Frontal cortex (tissue), 4 donors: ENCODE data around the gene DCANP1. TPM values are rescaled to one million over a fixed set of nuclear protein-coding genes. Genes with fewer than 3 reads are reported as not detected.

Source experiments
- DNase-seq, 2 donors: peaks; one replicate each; pipeline ENCODE4 v3.0.0; 2012; ENCODE audit warnings: low spot score in 2 of 2
- FAIRE-seq: peaks from 2 replicates; lab custom pipeline; 2012; peaks lifted over from hg19 to GRCh38; lab: Jason Lieb, UNC
- total RNA-seq: library from RNA; depleted of rRNA; stranded (reverse); fragments of >200 nt; gene quantifications from one replicate; pipeline ENCODE4 v1.2.3, GENCODE V29; 2014
- donor health status: control.
- donor health status: control.
- donor health status: control.

DCANP1 gene
- total RNA-seq, 1 donor from 2014 or later = not detected

DNA sequence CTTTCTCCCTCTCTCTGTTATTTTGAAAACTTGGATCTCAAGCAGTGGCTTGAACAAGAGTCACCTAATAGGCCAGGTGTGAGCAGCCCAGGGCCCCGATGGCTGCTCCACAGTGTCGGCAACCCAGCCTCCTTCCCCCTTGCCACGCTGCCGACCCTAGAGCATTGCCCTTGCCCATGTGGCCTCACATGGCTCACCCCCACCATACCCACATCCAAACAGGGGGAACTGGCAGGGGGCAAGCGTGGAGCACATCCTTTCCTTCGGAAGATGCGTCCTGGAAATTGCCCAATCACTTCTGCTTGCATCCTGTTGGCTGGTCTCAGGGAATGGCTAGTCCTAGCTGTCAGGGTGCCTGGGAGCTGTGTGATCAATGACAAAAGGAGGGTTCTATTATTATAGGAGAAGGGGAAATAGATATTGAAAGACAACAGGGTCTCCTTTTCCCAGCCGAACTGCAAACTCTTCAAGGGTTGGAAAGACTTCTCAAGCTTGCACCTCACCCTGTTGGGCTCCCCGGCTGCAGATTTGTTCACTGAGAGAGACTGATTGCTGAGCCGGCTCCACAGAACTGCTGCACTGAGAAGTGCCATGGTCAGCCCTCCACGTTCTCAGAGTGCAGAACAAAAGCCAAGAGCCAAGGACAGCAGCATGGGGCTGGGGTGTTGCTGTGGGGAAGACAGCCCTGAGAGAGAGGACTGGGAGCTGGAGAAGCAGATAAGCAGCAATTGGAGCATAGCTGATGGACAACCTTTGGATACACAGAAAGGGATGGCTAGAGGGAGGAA lies 13.3 kb upstream of the DCANP1 start:
- DNase-seq (no peak), FAIRE-seq (no peak)

DNA sequence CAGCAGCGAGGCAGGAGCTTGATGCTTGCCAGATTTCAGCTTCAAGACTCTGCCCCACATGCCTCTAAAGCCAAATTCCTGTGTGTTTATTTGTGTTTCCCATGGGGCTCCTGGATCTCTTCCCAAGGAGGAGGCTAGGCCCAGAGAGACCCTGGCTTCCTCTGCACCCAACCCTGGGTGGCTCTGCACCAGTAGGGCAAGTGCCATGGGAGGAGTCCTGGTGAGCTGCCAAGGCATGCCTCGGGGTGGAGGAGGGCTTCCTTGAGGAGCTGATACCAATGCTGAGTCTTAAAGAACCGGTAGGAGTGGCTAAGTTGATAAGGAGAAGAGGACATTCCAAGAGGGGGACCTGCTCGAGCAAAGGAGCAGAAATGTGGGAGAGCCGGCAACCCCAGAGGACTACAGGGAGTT lies 11.8 kb upstream of the DCANP1 start:
- FAIRE-seq = no peak
- DNase-seq = no peak

DNA sequence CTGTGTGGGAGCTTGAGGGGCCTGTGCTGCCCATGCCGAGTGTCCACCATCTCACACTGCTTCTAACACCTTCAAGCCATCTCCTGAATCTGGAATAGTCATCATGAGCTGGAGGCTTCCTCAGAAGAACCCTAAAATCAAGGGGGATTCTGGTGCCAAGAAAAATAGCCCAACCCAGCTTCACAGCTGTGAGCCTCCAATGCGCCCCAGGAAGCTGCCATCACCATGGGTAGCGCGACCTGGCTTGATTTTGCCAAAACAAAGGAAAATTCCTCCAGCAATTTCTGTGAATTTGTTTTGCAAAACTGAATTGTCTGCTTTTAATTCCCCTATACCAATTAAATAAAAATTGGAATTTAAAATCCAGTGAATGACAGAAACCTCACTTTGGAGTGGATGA lies 11.2 kb upstream of the DCANP1 start:
- FAIRE-seq (no peak), DNase-seq (no peak)

DNA sequence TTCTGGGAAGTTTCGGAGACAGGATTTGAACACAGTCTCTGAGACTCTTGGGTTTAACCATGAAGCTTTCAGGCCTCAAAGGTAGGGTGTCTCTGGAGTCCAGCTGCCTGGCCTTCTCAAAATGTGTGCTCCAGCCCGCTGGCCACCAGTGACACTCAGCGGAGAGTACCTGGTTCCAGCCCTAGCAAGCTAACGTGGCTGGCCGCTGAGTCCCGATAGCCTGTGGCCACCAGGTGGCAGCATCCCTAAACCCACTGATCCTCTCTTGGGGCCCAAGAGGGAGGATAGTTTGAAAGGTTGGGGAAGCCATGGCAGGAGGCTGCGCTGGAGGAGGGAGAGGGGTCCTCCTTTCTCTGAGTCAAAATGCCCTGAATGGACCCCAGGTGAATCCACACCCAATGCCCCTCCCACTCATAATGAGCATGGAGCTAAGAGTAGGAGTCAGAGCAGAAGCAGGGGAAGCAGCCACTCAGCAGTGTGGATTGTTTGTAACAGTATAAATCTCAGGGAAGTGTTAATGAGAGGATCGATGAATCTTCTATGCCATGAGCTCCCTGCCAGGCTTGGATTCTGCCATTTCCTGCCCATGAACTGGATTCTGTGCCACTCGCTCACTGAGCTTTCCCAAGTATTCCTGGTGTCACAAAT lies 10.4 kb upstream of the DCANP1 start:
- FAIRE-seq (no peak), DNase-seq (peak in 1 of 2 donors; percentile 52)

DNA sequence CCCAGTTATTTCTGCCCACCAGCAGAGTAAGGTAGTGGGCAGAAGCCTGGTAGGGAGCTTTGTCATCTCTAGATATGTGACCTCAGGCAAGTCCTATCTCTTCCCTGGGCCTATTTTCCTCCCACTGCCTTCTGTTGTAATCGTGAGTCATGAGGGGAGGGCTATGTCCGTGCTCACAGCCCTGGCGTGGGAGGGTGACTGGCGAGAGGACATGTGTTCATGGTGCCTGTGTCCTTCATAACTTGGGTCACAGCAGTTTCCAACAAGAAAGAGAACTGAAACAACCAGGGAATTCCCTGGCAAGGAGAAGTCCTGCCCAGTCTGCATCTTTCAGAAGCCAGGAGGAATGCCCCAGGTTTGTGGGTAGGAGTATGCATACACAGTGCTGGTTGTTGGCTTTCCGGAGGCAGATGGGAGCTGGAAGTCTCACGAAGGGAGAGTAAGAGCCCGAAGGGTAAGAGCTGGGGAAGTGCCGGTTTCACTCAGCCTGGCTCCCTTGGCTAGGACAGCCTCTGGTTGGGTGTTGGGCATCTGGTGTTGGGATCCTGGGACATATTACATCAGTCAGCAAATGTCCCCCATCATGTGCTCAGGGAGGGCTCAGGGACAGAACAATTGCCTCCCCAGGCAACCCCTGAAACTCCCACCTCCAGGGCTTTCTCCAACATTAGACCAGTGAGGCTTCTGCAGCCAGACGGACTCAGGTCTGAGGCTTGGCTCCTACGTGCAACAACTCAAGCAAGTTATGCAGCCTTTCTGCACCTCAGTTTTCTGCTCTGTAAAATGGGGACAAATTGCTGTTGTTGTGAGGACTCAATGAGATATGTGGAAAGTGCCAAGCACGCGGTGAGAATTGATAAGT lies 9.3 kb upstream of the DCANP1 start:
- no peak for DNase-seq
- FAIRE-seq = no peak

DNA sequence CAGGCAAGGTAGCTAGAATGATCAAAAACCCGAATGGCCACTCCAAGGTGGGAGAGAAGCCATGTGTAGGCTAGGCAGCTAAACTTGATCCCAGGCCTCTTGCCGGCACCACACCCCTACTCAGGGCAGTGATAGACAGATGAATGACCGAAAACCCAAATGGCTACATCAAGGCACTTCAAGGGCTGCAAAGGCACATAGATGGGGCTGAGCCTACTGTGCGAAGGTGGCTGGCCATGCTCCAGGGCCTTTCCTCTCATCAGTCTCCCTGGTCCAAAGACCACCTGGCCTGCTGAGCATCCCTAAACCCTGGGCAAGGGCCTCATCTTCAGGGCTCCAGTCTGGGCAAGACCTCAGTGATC lies 8.7 kb upstream of the DCANP1 start:
- DNase-seq = no peak
- FAIRE-seq = no peak

DNA sequence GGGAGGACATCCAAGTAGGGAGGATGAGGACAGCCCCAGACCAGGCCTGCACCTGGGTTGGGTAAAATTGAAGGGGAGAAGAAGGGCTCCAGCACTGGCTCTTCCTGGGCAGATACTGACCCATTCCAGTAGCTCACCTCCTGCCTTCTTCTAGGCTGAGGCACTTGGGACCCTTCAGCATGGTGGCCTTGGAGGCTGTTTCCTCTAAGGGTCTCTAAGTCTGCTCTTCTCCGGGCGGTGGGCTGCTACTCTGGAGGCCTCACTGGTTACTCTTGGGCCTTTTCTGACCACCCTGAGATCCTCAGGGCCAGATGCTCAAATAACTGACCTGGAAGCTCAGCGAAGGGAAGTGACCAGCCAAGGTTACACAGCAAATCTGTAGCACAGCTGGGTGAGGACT lies 7.8 kb upstream of the DCANP1 start:
- DNase-seq (no peak), FAIRE-seq (no peak)

DNA sequence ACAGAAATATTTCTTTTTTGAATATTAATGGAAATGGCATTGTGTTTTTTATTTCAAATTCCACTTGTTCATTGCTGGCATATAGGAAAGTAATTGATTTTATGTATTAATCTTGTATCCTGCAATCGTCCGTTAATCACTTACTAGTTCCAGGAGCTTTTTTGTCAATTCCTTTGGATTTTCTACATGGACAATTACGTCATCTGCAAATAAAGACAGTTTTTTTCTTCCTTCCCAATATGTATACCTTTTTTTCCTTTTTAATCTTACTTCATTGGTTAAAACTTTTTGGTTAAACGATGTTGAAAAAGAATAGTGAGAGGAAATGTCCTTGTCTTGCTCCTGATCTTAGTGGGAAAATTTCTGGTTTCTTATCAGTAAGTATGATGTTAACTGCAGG lies 6.5 kb upstream of the DCANP1 start:
- no peak for DNase-seq
- no peak for FAIRE-seq

DNA sequence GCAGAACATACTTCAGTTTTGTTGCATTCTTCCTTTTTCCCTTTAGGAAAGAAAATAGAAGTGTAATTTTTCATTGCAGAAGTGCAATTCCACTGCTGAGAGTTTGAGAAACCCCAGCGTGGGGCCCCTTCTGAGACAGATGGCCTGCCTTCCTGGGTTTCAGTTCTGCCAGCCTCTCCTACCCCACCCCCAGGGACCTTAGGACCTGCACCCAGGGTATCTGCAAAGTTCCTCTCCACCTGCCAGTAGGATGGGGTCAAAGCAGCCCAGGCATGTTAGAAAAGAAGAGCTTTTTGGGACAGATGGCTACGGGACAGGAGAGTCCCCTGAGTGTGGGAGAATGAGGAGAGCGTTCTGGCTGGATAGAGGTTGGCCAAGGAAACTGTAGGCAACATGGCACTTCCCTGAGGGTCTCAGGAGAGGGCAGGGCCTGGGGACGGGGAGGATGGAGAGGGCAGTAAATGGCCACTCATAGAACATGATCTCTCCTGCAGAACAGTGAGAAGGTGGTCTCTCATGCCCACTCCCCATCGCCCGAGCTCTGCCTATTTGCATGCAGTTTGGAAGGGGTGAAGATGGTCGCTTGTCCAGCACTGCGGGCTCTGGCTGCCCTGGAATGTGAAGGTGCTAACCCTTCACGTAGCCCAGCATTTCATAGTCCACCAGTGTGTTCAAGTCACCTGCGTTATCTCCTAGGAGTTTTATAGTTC lies 5.3 kb upstream of the DCANP1 start, which contains the start of gene TIFAB:
TIFAB (minus strand) TSS at position 31 of the 710 bp plus-strand sequence. CDS start 2,412 bp downstream, outside the sequence.
- DNase-seq (no peak), FAIRE-seq (no peak)

DNA sequence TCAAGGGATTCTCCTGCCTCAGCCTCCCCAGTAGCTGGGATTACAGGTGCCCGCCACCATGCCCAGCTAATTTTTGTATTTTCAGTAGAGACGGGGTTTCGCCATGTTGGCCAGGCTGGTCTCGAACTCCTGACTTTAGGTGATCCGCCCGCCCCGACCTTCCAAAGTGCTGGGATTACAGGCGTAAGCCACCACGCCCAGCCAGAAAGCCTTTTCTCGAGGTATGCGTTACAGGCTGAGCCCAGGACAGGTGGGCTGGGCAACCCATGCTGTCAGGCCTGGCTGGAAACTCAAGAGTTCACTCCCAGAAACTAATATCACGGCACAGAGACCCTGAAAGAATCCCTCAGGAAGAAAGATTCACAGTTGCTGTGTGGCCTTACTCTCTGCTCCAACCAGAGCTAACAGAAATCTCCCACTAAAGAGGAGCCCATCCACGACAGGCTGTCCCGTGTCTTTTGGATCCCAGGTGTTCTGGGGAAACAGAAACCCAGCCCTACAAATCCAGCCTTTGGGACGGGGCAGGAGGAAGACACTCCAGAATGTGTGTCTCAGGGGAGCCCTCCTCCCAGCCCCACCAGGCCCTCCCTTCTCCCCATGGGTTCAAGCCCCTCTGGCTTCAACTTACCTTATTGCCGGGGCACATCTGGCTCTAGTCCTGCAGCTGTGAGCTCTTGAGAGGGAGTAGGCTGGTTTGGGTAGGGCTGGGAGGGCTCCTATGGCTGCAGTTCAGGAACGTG lies 4.6 kb upstream of the DCANP1 start:
- no peak for FAIRE-seq
- no peak for DNase-seq

DNA sequence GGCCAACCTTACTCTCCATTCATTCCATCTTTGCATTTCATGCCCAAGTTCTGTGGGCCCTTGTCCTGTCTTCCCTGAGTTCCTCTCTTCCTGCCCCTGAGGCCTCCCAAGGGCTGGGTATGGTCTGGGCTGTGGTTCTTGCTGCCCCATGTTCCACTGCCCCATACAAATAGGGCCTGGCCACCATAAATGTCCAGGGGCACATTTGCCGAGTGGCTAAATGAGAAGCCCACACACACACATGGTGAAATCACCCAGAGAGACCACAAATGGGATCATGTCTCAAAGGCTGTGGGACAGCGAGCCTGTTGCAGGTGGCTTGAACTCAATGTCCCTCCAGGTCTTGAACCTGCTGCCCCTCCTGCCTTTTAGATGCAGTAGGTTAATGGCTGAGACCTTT lies 3.8 kb upstream of the DCANP1 start:
- FAIRE-seq (no peak), DNase-seq (no peak)

DNA sequence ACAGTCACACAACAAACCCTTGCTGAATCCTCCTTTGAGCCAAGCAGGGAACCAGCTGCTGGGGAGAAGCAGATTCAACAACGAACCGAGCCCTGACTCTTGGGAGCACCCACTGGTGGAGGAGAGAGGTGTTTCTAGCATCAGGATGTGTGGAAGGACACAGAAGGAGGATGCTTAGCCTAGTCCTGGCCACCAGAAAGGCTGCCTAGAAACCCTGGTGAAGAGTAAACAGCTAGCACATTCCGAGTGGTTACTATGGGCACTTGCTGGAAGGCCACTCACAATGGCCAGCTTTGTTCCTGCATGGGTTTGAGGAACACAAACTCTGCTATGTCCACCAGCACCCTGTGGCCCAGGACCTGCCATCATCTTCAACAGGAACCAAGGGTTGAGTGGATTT lies 3.2 kb upstream of the DCANP1 start:
- DNase-seq (no peak), FAIRE-seq (no peak)

DNA sequence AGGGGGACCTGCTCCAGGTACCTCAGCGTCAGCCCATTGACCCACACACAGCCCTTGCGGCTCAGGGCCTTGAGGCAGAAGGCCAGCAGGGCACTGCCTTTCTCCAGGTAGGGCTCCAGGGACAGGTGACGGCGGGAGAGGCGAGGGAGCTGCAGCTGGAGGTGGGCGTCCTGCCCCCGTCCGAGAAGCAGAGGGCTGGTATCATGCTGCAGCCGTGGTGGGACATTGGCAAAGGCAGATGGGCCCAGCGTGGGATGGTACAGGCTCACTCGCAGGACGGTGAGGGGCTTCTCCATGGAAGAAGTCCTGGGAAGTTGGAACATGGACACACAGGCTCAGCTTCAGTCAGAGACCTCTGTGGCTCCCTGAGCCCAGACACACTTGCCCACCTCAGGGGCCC lies 2.5 kb upstream of the DCANP1 start:
- no peak for FAIRE-seq
- DNase-seq = no peak

DNA sequence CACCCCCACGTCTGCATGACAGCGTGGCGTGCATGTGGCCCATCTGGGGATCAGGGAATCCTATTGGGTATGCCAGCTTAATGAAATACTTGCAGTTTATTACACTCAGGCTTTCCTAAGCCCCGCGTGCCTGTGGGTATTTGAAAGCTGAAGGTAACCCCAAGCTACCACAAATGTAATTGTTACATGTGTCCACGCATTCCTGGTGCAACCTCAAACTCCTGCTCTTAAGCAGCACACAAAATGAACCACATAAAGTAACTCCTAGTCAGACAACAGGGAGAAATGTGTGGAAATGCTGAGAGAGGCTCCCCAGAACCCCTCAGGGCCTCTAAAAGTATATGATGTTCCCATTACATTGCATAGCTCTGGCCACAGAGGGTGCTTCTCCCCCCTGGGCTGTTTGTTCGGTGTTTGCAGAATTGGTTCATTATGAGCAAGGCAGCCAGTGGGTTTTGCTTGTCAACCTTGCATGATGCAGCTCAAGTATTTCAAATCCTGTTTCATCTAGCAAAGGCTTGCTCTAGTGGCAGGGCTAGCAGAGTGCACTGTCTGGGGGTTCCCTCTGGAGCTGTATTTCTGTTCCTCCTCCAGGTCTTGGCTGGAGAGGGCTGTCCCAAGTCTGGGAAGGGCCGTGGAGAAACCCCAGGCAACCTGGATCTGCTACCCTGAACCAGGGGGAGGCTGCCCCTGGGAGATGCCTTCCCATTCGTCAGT lies 1.8 kb upstream of the DCANP1 start:
- no peak for DNase-seq
- FAIRE-seq = no peak

DNA sequence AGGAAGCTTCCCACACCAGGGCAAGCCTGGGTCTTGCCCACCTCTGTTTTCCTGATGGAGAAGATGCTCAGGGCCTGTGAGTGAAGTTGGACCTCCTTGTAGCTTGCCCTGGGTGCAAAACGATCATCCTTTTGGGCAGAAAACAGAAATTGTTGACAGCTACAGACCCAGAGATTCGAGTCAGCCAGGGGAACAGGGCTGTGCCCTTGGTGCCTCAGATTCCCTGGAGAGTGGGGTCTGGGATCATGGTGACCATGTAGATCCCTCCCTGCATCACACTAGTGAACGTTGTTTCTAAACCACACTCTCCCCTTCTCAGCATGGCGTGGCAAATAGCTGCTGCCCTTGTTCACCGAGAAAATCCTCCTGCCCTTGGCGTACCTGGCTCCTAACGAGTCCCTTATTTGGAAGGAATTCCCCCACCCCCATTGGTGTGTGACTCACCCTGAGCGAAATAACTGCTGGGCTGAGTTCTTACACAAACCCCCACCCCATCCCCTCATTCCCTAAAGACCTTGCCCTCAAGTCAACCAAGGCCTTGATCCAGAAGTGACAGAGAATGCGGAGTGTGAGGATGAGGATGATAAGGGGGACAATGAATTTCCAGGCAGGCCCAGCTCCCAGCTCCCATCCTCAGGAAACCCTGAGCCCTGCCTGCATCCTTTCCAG lies 1.1 kb upstream of the DCANP1 start:
- DNase-seq (no peak), FAIRE-seq (no peak)

DNA sequence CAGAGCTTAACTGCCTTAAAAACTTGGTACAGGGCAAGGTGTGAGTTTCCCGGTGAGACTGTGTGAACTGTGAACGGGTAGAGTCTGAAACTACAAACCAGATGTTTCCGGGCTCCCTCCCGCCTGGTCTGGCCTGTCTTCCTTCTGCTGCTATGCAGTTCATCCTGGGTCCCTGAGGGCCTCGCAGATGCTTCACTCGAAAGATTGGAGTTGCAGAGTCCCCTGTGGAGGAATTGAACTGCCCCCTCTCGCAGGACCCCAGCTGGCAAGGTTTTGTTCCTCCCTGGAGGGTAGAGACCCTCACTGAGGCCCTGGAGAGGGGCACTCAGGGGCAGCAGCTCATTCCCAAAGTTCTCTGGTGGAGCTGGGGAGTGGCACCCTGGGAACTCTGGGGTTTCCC lies 533 bp downstream of the DCANP1 start:
- DNase-seq = no peak
- no peak for FAIRE-seq

DNA sequence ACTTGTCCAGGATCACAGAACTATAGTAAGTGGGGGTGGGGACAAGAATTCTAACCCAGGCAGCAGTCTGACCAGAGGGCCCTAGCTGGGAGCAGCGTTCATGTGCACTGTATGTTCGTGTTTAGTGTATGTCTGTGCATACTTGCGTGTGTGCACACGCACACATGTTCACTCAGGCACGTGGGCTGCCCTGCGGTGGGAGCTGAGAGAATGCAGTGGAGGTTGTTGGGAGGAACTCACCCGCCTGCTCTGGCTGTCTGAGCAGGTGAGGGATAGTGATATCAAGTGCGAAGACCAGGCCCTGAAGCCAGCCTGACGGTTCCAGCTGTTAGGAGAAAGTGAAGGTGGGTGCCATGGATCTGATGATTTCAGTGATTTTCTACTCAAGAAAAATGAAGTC lies 942 bp downstream of the DCANP1 start:
- no peak for DNase-seq
- no peak for FAIRE-seq

DNA sequence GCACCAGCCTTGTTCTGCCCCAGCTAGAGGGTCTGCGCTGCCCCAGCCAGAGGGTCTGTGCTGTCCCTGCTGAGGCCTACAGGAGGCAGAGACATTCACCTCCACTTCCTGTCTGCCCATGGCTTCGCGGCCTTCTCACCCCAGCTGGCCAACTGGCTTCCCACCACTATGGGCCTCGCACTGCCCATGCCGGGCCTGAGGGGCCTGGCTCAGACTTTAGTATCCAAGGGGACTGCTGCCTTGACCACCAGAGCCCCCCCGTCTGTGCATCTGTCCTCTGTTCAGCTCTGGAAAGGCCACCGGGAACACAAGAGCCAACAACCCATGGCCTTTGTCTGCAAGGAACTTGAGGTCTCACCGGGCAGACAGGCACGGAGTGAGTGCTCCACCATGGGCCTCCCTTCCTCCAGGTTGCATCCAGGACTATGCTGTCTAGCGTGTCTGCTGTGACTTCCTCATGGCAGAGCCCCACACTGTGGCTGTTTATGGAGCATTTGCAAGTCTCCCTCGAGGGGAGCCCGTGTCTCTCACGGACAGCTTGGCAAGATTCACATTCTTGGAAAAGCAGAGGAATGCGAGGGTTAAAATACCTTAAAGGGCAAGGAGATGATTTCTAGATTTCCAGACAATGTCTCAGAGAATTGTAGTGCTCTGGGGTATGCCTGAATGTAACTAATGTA lies 1.7 kb downstream of the DCANP1 start:
- DNase-seq (no peak), FAIRE-seq (no peak)
